ENCODE data around the gene HERC5.

HERC5 gene

GRCh38 chr4:88522702-88523324 is 65.9 kb downstream of the HERC5 start:
- Histone ChIP-seq H3K36me3 (peaks cover 13 to 32% (median 25%) of the 10 kb centered on the region in 11 experiments), H4K20me1 (peaks cover 0 to 24% (median 8%) of the 10 kb centered on the region in 11 experiments; a peak in 10 of 22 replicates), H3K27ac (peak overlapping the region; percentile 77 to 93 (median 90)), H3K9ac (peak overlapping the region; percentile 88 to 96 (median 91)), H3K4me2 (peak overlapping the region; percentile 70 to 91 (median 85)), H3K4me1 (peaks cover 15 to 28% (median 23%) of the 10 kb centered on the region in 10 experiments), H3K27me3 (no peaks in the 10 kb centered on the region), H3K9me3 (replicated peaks in 1 of 11) (no peaks in the 10 kb centered on the region), H3K4me3 (peak overlapping the region; percentile 78 to 98 (median 90))
- TF ChIP-seq Cebpa-rat (IDR thresholded peaks at IDR 0.05): no peak

GRCh38 chr4:88523325-88524129 is 66.6 kb downstream of the HERC5 start, which contains the start of gene PYURF:
TSS of gene PYURF (minus strand) at chr4:88523776. CDS start at chr4:88523700, 76 bp downstream.
- Histone ChIP-seq H3K4me1 (peaks cover 15 to 28% (median 23%) of the 10 kb centered on the region in 10 experiments), H3K4me2 (peak within 1 kb of the TSS; percentile 70 to 91 (median 85)), H3K4me3 (peak within 1 kb of the TSS; percentile 78 to 98 (median 90)), H3K27ac (peak within 1 kb of the TSS; percentile 77 to 93 (median 90)), H3K27me3 (no peaks in the 10 kb centered on the region), H3K36me3 (peaks cover 13 to 32% (median 25%) of the 10 kb centered on the region in 11 experiments), H3K9ac (peak within 1 kb of the TSS; percentile 88 to 96 (median 91)), H3K9me3 (replicated peaks in 1 of 11) (no peaks in the 10 kb centered on the region), H4K20me1 (peaks cover 0 to 24% (median 8%) of the 10 kb centered on the region in 11 experiments; a peak in 10 of 22 replicates)
- no peak for TF ChIP-seq Cebpa-rat (IDR thresholded peaks at IDR 0.05)

- peaks cover 0 to 24% (median 8%) of the 10 kb centered on the region in 11 experiments; a peak in 10 of 22 replicates for H4K20me1 ChIP-seq
- peak overlapping the region; percentile 77 to 93 (median 90); a peak in 20 of 22 replicates for H3K27ac ChIP-seq
- TF ChIP-seq Cebpa-rat (IDR thresholded peaks at IDR 0.05): no peak
- H3K27me3 ChIP-seq: no peaks in the 10 kb centered on the region
- H3K4me1 ChIP-seq: peaks cover 15 to 28% (median 23%) of the 10 kb centered on the region in 10 experiments
- H3K4me3 ChIP-seq: peak overlapping the region; percentile 78 to 98 (median 90)
- H3K9ac ChIP-seq: peak overlapping the region; percentile 88 to 96 (median 91); a peak in 21 of 22 replicates
- peaks cover 13 to 28% (median 25%) of the 10 kb centered on the region in 11 experiments for H3K36me3 ChIP-seq
- H3K4me2 ChIP-seq: peak overlapping the region; percentile 70 to 91 (median 85)
- H3K9me3 ChIP-seq (replicated peaks in 1 of 11): no peaks in the 10 kb centered on the region
Measured at GRCh38 chr4:88524171-88524570, 67.3 kb downstream of the HERC5 start.

DNA sequence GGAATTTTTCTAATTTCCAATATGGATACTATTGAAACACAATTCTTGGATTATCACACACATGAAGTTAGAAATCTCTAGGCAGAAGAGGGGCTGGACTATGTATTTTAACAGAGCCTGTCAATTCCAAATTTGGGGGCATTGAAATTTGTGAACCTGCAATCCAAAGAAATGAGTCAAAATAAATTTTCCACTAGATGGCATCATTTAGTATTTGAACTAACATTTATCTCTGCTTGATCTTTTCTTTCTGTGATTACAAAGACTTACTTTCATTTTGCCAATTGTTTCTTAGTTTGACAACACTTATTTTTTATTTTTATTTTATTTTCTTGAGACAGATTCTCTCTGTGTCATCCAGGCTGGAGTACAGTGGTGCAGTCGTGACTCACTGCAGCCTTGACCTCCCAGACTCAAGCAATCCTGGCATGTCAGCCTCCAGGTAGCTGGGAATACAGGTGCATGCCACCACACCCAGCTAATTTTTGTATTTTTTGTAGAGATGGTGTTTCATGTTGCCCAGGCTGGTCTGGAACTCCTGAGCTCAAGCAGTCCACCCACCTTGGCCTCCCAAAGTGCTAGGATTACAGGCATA is 69.4 kb downstream of the HERC5 start:
- no peak overlapping the region for H3K27ac ChIP-seq
- peaks cover 0 to 16% (median 6%) of the 10 kb centered on the region in 11 experiments; a peak in 10 of 22 replicates for H4K20me1 ChIP-seq
- H3K9me3 ChIP-seq (replicated peaks in 1 of 11): no peaks in the 10 kb centered on the region
- peaks cover 12 to 26% (median 22%) of the 10 kb centered on the region in 10 experiments for H3K4me1 ChIP-seq
- no peak overlapping the region for H3K9ac ChIP-seq
- TF ChIP-seq Cebpa-rat (IDR thresholded peaks at IDR 0.05): no peak
- no peak overlapping the region for H3K4me2 ChIP-seq
- no peaks in the 10 kb centered on the region for H3K27me3 ChIP-seq
- peaks cover 4 to 7% (median 6%) of the 10 kb centered on the region in 11 experiments for H3K36me3 ChIP-seq
- no peak overlapping the region for H3K4me3 ChIP-seq

DNA sequence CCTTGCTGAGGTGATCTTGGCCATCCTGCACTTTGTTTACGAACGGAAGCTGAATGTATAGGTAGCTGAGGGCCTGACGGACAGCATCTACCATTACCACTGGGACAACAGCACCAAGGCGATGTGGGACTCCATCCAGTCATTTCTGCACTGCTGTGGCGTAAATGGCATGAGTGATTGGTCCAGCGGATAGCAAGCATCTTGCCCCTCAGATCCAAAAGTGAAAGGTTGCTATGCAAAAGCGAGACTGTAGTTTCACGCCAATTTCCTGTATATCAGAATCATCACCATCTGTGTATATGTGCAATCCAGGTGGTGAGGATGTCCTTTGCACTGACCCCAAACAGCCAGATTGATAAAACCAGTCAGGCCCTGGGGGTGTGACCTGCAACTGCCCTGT is 70.9 kb downstream of the HERC5 start:
- no peak overlapping the region for H3K4me3 ChIP-seq
- no peak overlapping the region for H3K27ac ChIP-seq
- no peak for TF ChIP-seq Cebpa-rat (IDR thresholded peaks at IDR 0.05)
- H3K4me1 ChIP-seq: peaks cover 0 to 15% (median 9%) of the 10 kb centered on the region in 10 experiments; a peak in 17 of 20 replicates
- no peaks in the 10 kb centered on the region for H3K9me3 ChIP-seq (replicated peaks in 1 of 11)
- no peaks in the 10 kb centered on the region for H3K36me3 ChIP-seq
- no peak overlapping the region for H3K9ac ChIP-seq
- H4K20me1 ChIP-seq: peaks cover 0 to under 1% (median 0%) of the 10 kb centered on the region in 11 experiments; a peak in 1 of 22 replicates
- no peak overlapping the region for H3K4me2 ChIP-seq
- no peaks in the 10 kb centered on the region for H3K27me3 ChIP-seq

GRCh38 chr4:88528861-88529260 is 71.9 kb downstream of the HERC5 start:
- no peak overlapping the region for H3K27ac ChIP-seq
- no peak overlapping the region for H3K4me3 ChIP-seq
- H3K9me3 ChIP-seq (replicated peaks in 1 of 11): no peaks in the 10 kb centered on the region
- no peaks in the 10 kb centered on the region for H3K36me3 ChIP-seq
- no peaks in the 10 kb centered on the region for H3K27me3 ChIP-seq
- H3K4me2 ChIP-seq: no peak overlapping the region
- no peak for TF ChIP-seq Cebpa-rat (IDR thresholded peaks at IDR 0.05)
- H4K20me1 ChIP-seq: no peaks in the 10 kb centered on the region
- peaks cover 0 to 13% (median 8%) of the 10 kb centered on the region in 10 experiments; a peak in 17 of 20 replicates for H3K4me1 ChIP-seq
- H3K9ac ChIP-seq: no peak overlapping the region

GRCh38 chr4:88531549-88531948 is 74.6 kb downstream of the HERC5 start:
- Histone ChIP-seq H3K9ac (no peak overlapping the region), H3K27me3 (no peaks in the 10 kb centered on the region), H3K4me2 (no peak overlapping the region), H3K4me3 (no peak overlapping the region), H4K20me1 (no peaks in the 10 kb centered on the region), H3K9me3 (replicated peaks in 1 of 11) (no peaks in the 10 kb centered on the region), H3K4me1 (no peaks in the 10 kb centered on the region), H3K36me3 (no peaks in the 10 kb centered on the region), H3K27ac (no peak overlapping the region)
- TF ChIP-seq Cebpa-rat (IDR thresholded peaks at IDR 0.05): no peak

DNA sequence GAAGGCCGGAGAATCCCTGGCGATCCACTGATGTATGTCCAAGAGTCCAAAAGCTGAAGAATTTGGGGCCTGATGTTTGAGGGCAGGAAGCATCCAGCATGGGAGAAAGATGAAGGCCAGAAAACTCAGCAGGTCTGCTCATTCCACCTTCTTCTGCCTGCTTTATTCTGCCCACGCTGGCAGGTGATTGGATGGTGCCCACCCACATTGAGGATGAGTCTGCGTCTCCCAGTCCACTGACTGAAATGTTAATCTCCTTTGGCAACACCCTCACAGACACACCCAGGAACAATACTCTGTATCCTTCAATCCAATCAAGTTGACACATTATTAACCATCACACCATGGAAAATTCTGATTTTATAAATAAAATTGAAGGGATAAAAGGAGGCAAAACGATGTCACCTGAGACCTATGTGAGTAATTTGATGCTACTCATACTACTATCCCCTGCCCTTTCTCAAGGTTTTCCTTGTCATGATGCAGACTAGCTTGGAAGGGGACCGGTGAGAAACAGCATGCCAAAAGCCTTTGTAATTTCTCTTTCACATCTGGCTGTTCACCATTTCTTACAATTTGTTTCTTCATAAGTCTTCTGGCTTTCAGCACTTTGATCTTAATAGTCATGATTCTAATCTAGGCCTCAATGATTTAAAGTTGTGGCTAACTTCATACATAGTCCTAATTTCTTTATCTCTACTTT is 76.3 kb downstream of the HERC5 start:
- TF ChIP-seq Cebpa-rat (IDR thresholded peaks at IDR 0.05): no peak
- Histone ChIP-seq H3K4me3 (no peak overlapping the region), H4K20me1 (no peaks in the 10 kb centered on the region), H3K36me3 (no peaks in the 10 kb centered on the region), H3K4me1 (no peaks in the 10 kb centered on the region), H3K9ac (no peak overlapping the region), H3K4me2 (no peak overlapping the region), H3K27ac (no peak overlapping the region), H3K27me3 (no peaks in the 10 kb centered on the region), H3K9me3 (replicated peaks in 1 of 11) (no peaks in the 10 kb centered on the region)
